Cardiac fibroblast (primary cell): ENCODE measurements around the gene FURIN.

Experiments used
- DNase-seq, 2 donors: peaks; one replicate each; pipeline versions ENCODE4 v3.0.0 to v3.0.0-alpha.2; 2010; ENCODE audit warnings: low read depth in 2 of 2
- H3K4me3 ChIP-seq, 2 donors: replicated peaks in 1 of 2; 1 replicate in 1 of 2; 2 replicates in 1 of 2; pipeline ENCODE4 v1.5.1; 2011; ENCODE audit warnings: low read depth in 2 of 2, low read length in 2 of 2, mild to moderate bottlenecking in 2 of 2, moderate library complexity in 1 of 2
- CTCF ChIP-seq: IDR thresholded peaks from one replicate; pipeline ENCODE4 v1.5.1; 2011; ENCODE audit warnings: low read depth, mild to moderate bottlenecking, low read length, inconsistent platforms

Gene FURIN

GRCh38 chr15:90882781-90883525 is 14.6 kb downstream of the FURIN start:
- H3K4me3 ChIP-seq: no peak overlapping the region
- no peak for DNase-seq
- TF ChIP-seq CTCF: no peak

- peak in 1 of 2 donors; percentile 41 for DNase-seq
- H3K4me3 ChIP-seq: peak overlapping the region in 1 of 2 donors; percentile 53
- TF ChIP-seq CTCF: no peak
Observed at GRCh38 chr15:90883526-90883975, 15.2 kb downstream of the FURIN start.

- no peak for TF ChIP-seq CTCF
- H3K4me3 ChIP-seq: peak within 1 kb of the TSS; percentile 51 to 53
- peak in 1 of 2 donors; percentile 74 for DNase-seq
Observed at GRCh38 chr15:90883976-90884718, 15.8 kb downstream of the FURIN start, which contains the start of gene FES. TSS of gene FES (plus strand) at chr15:90884504. CDS start at chr15:90885046, 542 bp downstream.

GRCh38 chr15:90884719-90885431 is 16.5 kb downstream of the FURIN start:
- H3K4me3 ChIP-seq: peak overlapping the region; percentile 51 to 53
- no peak for DNase-seq
- no peak for TF ChIP-seq CTCF

GRCh38 chr15:90885432-90886290 is 17.3 kb downstream of the FURIN start:
- peak; percentile 71 to 77 for DNase-seq
- H3K4me3 ChIP-seq: peak overlapping the region; percentile 30 to 51
- TF ChIP-seq CTCF: peak; percentile 97

- no peak for DNase-seq
- no peak for TF ChIP-seq CTCF
- H3K4me3 ChIP-seq: no peak overlapping the region
Observed at GRCh38 chr15:90886291-90886614, 17.9 kb downstream of the FURIN start.
